NCI-H1092 (cell line): ENCODE measurements around the gene ARHGAP28.
"Not testable (repeated sequence)": the region's sequence is repeated elsewhere in the genome, so short reads cannot be mapped to it uniquely, and the experiment has no call there.

Experiments
- DNase-seq: peaks from one replicate; lab custom pipeline; 2025; lab: John Stamatoyannopoulos, UW

Gene ARHGAP28

GRCh38 chr18:6775237-6775636, 45.7 kb downstream of the ARHGAP28 start:
- DNase-seq: no peak

GRCh38 chr18:6775702-6776101, 46.2 kb downstream of the ARHGAP28 start:
- DNase-seq: no peak

- DNase-seq: no peak
Observed at GRCh38 chr18:6776188-6776587, 46.7 kb downstream of the ARHGAP28 start.

GRCh38 chr18:6777509-6777908, 48.0 kb downstream of the ARHGAP28 start:
- no peak for DNase-seq

DNA sequence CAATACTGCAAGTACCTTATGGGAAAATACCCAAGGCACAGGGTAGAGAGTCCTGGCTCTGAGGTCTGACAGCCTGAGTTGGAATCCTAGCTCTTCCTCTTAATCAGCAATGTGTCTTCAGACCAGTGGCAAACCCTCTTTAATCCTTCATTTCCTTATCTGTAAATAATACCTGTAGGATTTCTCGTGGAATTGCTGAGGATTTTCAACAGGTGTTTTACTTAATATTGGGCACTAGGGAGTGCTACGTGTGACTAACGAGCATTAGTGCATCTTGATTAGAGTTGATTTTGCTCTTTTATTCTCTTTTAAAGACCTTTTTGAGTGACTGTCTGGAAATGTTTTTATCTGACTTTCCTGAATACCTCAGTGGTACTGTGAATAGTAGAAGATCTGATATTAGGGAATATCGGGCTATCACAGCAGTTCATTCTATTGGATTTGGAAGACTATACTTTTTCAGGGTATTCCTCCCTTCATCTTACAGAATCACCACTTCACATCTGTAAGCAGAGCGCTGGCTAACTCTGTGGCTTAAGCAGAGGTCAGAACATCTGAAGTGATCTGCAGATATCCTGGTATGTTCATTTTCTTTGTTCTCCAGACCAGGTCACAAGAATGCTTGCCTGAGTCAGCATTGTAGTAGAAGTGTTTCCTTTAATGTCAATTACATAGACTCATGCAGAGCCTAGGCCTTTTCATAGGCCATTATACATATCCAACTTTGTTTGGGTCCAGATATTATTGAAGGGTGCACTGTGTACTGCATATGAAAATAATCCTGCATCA, 49.1 kb downstream of the ARHGAP28 start:
- DNase-seq: no peak

DNA sequence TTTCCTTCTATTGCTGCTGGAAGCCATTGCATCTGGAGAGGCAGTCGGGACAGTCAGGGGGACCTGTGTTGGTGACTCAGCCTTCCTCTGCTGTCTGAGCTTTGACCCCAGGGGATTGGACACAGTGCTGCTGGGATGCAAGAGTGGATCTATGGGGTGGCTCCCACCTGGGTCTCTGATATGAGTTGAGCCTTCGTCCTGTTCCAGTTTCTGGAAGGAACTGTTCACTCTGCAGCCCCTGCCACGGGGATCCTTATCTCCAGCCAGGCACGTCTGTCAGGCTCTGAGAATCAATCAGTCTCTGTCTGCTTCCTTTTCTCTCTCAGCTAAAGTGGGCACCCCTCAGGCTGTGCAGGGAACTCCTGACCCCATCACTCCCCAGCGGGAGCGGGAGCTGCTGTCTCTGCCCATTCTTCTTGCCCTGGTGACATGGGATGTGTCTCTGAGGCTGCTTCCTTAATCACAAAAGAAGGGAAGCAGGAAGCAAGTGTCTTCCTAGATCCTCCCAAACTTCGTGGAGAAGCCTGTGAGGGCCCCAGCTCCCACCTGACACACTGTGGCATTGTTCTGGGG, 51.7 kb downstream of the ARHGAP28 start:
- no peak for DNase-seq

GRCh38 chr18:6781796-6782195, 52.3 kb downstream of the ARHGAP28 start:
- no peak for DNase-seq

DNA sequence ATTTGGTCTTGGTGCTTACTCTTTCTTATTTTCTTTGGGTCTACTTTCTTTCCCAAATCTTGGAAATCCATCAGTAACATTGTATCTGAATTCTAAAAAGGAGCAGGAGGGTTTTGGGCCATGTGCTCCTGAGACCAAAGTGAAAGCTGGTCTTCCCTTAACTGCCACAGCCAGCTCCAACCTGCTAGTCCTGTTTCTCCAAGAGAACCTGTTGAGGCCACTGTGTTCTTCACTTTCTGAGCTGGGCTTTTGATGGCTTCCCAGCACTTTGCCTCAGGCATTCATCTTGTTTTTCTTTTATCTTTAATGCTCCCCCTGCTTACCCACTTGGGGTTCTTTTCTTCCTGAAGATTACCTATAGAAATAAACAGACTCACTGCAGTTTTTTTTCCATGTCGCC, 53.3 kb downstream of the ARHGAP28 start:
- DNase-seq: no peak

GRCh38 chr18:6784046-6784445, 54.5 kb downstream of the ARHGAP28 start:
- DNase-seq: no peak

- DNase-seq: no peak
Observed at GRCh38 chr18:6785001-6785400, 55.5 kb downstream of the ARHGAP28 start.

DNA sequence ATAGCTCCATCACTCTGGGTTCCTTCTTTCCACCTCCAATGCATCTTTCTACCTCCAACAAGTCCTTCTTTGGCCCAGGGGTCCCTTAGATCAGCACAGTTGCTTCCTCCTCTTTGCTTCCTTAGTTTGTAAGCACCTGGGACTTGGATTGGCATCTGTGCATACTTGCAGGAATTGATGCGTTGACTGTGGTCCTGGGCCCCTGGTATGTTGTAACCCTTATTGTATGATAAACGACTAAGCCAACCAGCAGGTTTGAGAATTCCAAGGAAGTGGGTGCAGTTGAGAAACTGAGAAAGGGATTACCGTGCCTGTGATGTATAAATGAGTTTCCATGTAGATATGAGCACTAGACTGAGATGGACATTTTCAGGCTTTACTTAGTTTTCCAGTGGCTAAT, 55.9 kb downstream of the ARHGAP28 start:
- no peak for DNase-seq

GRCh38 chr18:6792391-6792790, 62.9 kb downstream of the ARHGAP28 start:
- DNase-seq: no peak

GRCh38 chr18:6793455-6793854, 63.9 kb downstream of the ARHGAP28 start:
- DNase-seq: no peak

GRCh38 chr18:6793986-6794385, 64.5 kb downstream of the ARHGAP28 start:
- no peak for DNase-seq

- DNase-seq: no peak
Observed at GRCh38 chr18:6795307-6795706, 65.8 kb downstream of the ARHGAP28 start.

GRCh38 chr18:6796511-6796910, 67.0 kb downstream of the ARHGAP28 start:
- no peak for DNase-seq

- no peak for DNase-seq
Observed at GRCh38 chr18:6797171-6797570, 67.7 kb downstream of the ARHGAP28 start.

DNA sequence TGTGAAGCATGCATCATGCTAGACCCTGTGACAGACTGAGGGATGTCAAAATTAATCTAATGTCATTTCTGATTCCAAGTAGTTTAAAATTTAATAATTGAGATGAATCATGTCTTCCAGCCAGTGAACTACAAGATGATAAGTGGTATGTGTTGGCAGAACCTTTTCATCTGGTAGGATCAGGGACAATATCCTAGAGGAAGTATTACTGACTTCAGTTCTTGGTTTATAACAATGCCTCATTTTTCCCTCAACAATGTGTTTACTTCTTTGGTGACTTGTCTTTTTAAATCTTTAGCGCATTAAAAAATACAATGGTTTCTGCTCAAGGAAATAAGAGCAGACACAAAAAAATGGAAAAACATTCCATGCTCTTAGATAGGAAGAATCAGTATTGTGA, 69.4 kb downstream of the ARHGAP28 start:
- no peak for DNase-seq

- not testable (repeated sequence) for DNase-seq
Observed at GRCh38 chr18:6800309-6800708, 70.8 kb downstream of the ARHGAP28 start.

GRCh38 chr18:6807515-6808257, 78.2 kb downstream of the ARHGAP28 start:
- no peak for DNase-seq

DNA sequence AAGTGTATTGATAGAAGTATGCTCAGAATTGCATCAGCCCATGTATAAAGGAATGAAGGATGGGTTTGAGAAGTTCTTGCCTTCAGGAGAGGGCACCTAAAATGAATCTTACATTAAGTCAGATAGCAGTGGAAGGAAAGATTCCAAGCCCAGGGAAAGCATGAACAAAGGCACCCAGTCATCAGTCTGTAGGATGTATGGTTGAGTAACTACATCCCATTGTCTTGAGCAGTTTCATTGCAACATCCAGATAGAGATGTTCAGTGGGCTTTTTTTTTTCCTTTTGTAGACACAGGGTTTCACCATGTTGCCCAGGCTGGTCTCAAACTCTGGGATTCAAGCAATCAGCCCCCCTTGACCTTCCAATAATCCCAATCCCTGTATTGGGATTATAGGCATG, 80.7 kb downstream of the ARHGAP28 start:
- no peak for DNase-seq

DNA sequence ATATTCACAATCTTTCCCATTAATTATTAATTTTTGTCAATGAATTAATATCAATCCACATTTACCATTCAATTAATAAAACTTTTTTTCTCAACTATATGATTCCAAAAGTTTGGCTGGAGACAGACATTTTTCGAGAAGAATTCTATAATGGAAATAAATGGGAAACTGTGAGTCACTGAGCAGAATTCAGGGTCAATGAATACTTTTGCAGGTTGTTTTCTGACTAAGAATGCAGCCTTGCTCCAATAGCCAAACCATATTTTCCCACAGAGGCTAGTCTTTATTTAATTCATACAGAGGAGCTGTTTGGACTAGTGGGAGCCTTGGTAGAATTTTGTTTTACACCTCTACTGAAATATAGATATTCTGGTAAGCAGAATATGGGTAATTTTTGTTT, 82.3 kb downstream of the ARHGAP28 start:
- no peak for DNase-seq

DNA sequence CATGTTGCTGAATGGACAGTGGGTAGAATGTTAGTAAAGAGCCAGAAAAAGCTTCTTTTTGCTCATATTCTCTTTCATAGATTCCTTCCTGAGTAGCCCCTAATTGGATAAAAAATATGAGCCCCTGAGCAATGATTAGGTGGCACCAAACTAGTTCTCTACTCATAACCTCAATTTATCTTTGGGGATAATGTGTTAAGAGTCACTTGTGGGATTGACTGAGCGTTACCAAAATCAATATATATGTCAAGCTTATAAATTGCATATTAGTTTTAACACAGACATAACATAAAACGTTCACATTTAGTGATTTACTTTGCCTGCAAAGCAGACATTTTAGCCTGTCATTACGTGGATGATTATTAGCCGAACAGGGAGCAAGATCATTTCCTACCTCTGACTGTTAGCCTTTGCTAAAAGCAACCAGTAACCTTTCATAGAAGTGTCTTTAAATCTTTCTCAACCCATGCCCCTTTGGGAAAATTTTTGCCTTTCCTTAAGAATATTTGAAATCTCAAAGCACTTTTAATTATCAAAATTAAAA, 85.4 kb downstream of the ARHGAP28 start:
- no peak for DNase-seq
